ENCODE results near the gene RAP1GAP2.

Gene RAP1GAP2

GRCh38 chr17:2853283-2854142 lies 57.3 kb downstream of the RAP1GAP2 start:
- peak; percentile 78 to 90 (median 82) for DNase-seq

- peak in 2 of 3 donors; percentile 32 to 38 for DNase-seq
Observed at GRCh38 chr17:2854143-2855055, 58.2 kb downstream of the RAP1GAP2 start.

GRCh38 chr17:2855063-2855600 lies 58.9 kb downstream of the RAP1GAP2 start:
- peak; percentile 32 to 64 (median 49) for DNase-seq

- no peak for DNase-seq
Observed at GRCh38 chr17:2856727-2857126, 60.5 kb downstream of the RAP1GAP2 start.

GRCh38 chr17:2860045-2860444 lies 63.8 kb downstream of the RAP1GAP2 start:
- DNase-seq = no peak

- DNase-seq = no peak
Observed at GRCh38 chr17:2860883-2861282, 64.6 kb downstream of the RAP1GAP2 start.

- no peak for DNase-seq
Observed at GRCh38 chr17:2862197-2862596, 66.0 kb downstream of the RAP1GAP2 start.

- DNase-seq = no peak
Observed at GRCh38 chr17:2863204-2863603, 67.0 kb downstream of the RAP1GAP2 start.

GRCh38 chr17:2865228-2865627 lies 69.0 kb downstream of the RAP1GAP2 start:
- DNase-seq = no peak

- peak; percentile 33 to 37 (median 35) for DNase-seq
Observed at GRCh38 chr17:2867441-2868424, 71.5 kb downstream of the RAP1GAP2 start.

GRCh38 chr17:2869604-2870003 lies 73.4 kb downstream of the RAP1GAP2 start:
- no peak for DNase-seq

- DNase-seq = no peak
Observed at GRCh38 chr17:2871205-2871604, 75.0 kb downstream of the RAP1GAP2 start.

- no peak for DNase-seq
Observed at GRCh38 chr17:2871720-2872119, 75.5 kb downstream of the RAP1GAP2 start.

- no peak for DNase-seq
Observed at GRCh38 chr17:2872282-2872681, 76.0 kb downstream of the RAP1GAP2 start.

GRCh38 chr17:2874189-2874686 lies 78.0 kb downstream of the RAP1GAP2 start:
- DNase-seq = no peak

GRCh38 chr17:2875608-2876007 lies 79.4 kb downstream of the RAP1GAP2 start:
- DNase-seq = no peak

- DNase-seq = no peak
Observed at GRCh38 chr17:2876467-2876866, 80.2 kb downstream of the RAP1GAP2 start.

GRCh38 chr17:2878751-2879254 lies 82.6 kb downstream of the RAP1GAP2 start:
- DNase-seq = no peak

- DNase-seq = no peak
Observed at GRCh38 chr17:2880050-2880449, 83.8 kb downstream of the RAP1GAP2 start.

- no peak for DNase-seq
Observed at GRCh38 chr17:2881295-2881694, 85.1 kb downstream of the RAP1GAP2 start.

GRCh38 chr17:2883544-2884213 lies 87.4 kb downstream of the RAP1GAP2 start:
- no peak for DNase-seq
